ENCODE measurements around the gene ASCC1.
"Not testable (repeated sequence)": the region's sequence is repeated elsewhere in the genome, so short reads cannot be mapped to it uniquely, and the experiment has no call there.

Gene ASCC1

DNA sequence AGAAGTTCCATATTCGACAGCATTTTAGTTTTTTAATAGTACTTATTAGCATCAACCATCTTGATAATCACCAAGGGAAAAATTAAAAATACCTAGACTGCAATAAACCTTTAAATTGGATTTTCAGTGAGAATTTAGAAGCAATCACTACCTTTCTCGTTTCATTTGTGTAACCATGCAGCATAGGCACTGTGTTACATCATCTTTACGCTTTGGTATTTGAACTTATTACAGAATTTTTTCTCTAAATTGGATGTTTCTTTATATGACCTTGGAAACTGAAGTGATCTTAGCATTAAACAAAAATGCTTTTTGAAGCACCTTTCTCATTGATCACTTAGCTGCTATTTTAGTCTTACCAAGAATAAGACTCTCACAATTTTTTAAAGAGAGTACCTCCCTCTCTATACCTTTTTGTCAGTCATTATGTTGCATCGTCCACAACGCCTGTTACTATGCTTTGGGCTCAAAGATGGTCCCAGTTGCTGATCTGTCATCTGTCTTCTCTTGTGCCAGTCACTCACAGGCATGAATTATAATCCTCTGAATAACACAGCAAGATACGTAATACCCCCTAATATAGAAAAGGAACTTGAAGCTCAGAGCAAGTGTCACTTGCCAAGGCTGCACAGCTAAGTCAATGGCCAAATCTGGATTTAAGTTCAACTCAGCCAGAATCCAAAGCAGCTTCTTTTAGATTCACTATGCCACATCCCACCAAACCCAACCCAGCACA, 19.6 kb upstream of the ASCC1 start:
- no peak overlapping the region for H3K9ac ChIP-seq (ENCODE audit: low read depth in 1 of 2, low read length in 2 of 2)
- no peaks in the 10 kb centered on the region for H3K27me3 ChIP-seq (ENCODE audit: control insufficient read depth in 2 of 2, insufficient read depth in 2 of 2, low read length in 2 of 2)
- H3K9me3 ChIP-seq (ENCODE audit: control insufficient read depth in 2 of 2, low read length in 2 of 2), result no peaks in the 10 kb centered on the region
- H3K4me1 ChIP-seq (ENCODE audit: control insufficient read depth in 2 of 2, insufficient read depth in 2 of 2, low read length in 2 of 2), result no peaks in the 10 kb centered on the region
- peaks cover 25 to 40% of the 10 kb centered on the region in 2 donors for H3K36me3 ChIP-seq (ENCODE audit: control insufficient read depth in 2 of 2, insufficient read depth in 2 of 2, low read length in 2 of 2)
- H3K4me3 ChIP-seq (ENCODE audit: low read length in 2 of 2), result no peak overlapping the region
- no peak overlapping the region for H3K27ac ChIP-seq (ENCODE audit: low read depth in 2 of 2, low read length in 2 of 2)

DNA sequence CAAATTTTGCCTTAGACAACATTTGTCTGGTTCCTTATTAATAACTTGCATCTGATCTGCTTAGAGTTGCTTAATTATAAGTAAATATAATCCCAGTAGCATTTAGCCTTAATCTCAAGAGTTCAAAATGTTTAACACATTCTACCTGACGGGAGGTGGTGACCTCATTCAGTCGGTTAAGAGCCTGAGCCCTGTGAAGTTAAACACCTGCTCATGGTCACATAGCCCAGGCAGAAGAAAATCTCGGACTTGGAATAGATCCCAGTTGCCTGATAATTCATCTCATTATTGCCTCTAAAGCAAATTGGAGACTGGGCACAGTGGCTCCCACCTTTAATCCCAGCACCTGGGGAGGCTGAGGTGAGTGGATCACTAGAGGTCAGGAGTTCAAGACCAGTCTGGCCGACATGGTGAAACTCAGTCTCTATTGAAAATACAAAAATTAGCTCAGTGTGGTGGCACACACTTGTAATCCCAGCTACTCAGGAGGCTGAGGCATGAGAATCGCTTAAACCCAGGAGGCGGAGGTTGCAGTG, 18.6 kb upstream of the ASCC1 start:
- no peaks in the 10 kb centered on the region for H3K9me3 ChIP-seq (ENCODE audit: control insufficient read depth in 2 of 2, low read length in 2 of 2)
- no peaks in the 10 kb centered on the region for H3K27me3 ChIP-seq (ENCODE audit: control insufficient read depth in 2 of 2, insufficient read depth in 2 of 2, low read length in 2 of 2)
- H3K27ac ChIP-seq (ENCODE audit: low read depth in 2 of 2, low read length in 2 of 2), result no peak overlapping the region
- peaks cover 32 to 43% of the 10 kb centered on the region in 2 donors for H3K36me3 ChIP-seq (ENCODE audit: control insufficient read depth in 2 of 2, insufficient read depth in 2 of 2, low read length in 2 of 2)
- no peak overlapping the region for H3K4me3 ChIP-seq (ENCODE audit: low read length in 2 of 2)
- no peaks in the 10 kb centered on the region for H3K4me1 ChIP-seq (ENCODE audit: control insufficient read depth in 2 of 2, insufficient read depth in 2 of 2, low read length in 2 of 2)
- H3K9ac ChIP-seq (ENCODE audit: low read depth in 1 of 2, low read length in 2 of 2), result no peak overlapping the region

DNA sequence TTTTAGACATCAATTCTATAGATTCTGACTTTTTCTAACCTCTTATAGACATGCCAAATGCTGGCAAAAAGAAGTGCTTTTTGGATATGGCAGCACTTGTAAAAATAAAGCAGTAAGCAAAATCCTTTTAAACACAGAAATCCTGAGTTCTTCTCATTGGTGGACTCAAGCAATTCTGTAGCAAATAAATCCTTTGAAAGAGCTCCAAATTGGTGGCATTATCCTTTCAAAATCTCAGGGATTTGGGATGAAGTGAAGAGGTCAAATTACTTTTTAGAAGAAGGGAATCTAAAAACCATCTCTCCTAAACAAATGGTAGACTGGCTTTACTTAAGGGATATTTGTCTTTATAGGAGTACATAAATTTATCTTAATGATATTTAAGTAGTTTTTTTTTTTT, 17.5 kb upstream of the ASCC1 start:
- Histone ChIP-seq H3K36me3 (ENCODE audit: control insufficient read depth in 2 of 2, insufficient read depth in 2 of 2, low read length in 2 of 2) (peaks cover 36 to 43% of the 10 kb centered on the region in 2 donors), H3K27me3 (ENCODE audit: control insufficient read depth in 2 of 2, insufficient read depth in 2 of 2, low read length in 2 of 2) (no peaks in the 10 kb centered on the region), H3K27ac (ENCODE audit: low read depth in 2 of 2, low read length in 2 of 2) (no peak overlapping the region), H3K9me3 (ENCODE audit: control insufficient read depth in 2 of 2, low read length in 2 of 2) (no peaks in the 10 kb centered on the region), H3K4me1 (ENCODE audit: control insufficient read depth in 2 of 2, insufficient read depth in 2 of 2, low read length in 2 of 2) (no peaks in the 10 kb centered on the region), H3K9ac (ENCODE audit: low read depth in 1 of 2, low read length in 2 of 2) (no peak overlapping the region), H3K4me3 (ENCODE audit: low read length in 2 of 2) (no peak overlapping the region)

DNA sequence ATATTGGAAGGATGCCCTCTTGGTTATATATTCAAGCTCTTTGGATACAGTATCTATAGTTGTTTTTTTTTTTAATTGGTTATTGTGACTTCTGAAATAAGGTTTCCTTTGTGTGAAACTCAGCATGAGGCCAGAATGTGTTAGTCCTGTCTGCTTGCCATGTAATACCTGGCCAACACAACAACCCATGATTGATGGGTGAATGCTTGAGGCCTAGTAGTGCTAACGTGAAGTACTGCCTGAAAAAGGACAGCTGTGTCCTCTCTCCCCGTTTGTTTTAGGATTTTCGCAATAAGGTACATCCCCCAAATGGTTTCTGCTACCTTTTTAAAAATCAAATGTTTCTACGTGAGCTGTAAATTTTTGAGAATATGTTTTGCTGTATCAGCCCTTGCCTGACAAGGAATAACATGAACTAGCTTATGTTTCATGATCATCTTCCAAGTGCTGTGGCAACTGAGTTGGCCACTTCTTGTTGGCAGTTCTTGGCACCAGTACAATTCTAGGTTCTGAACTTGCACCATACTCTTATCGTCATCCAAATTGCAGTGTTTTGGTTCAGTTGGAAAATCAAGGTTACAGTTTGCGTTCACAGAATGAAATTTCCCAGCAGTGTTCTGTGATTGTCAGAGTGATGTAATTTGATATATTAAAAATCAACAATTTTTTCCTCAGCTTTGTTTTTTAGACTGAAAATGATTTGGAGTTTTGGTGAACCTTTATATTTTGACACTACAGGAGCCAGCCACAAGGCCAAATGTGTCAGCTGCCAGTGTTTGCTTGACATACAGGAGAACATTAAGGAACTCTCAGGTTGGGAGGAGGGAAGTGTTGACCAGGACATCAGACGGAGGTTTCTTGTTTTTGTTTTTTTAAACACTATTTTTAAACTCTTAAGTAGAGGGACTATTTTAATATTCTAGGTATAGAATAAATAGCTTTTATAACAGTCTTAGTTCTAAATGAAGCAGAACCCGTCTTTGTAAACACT, 13.5 kb upstream of the ASCC1 start:
- Histone ChIP-seq H3K4me3 (ENCODE audit: low read length in 2 of 2) (no peak overlapping the region), H3K27me3 (ENCODE audit: control insufficient read depth in 2 of 2, insufficient read depth in 2 of 2, low read length in 2 of 2) (no peaks in the 10 kb centered on the region), H3K9me3 (ENCODE audit: control insufficient read depth in 2 of 2, low read length in 2 of 2) (no peaks in the 10 kb centered on the region), H3K36me3 (ENCODE audit: control insufficient read depth in 2 of 2, insufficient read depth in 2 of 2, low read length in 2 of 2) (peaks cover 30 to 36% of the 10 kb centered on the region in 2 donors), H3K9ac (ENCODE audit: low read depth in 1 of 2, low read length in 2 of 2) (no peak overlapping the region), H3K27ac (ENCODE audit: low read depth in 2 of 2, low read length in 2 of 2) (no peak overlapping the region), H3K4me1 (ENCODE audit: control insufficient read depth in 2 of 2, insufficient read depth in 2 of 2, low read length in 2 of 2) (no peaks in the 10 kb centered on the region)

DNA sequence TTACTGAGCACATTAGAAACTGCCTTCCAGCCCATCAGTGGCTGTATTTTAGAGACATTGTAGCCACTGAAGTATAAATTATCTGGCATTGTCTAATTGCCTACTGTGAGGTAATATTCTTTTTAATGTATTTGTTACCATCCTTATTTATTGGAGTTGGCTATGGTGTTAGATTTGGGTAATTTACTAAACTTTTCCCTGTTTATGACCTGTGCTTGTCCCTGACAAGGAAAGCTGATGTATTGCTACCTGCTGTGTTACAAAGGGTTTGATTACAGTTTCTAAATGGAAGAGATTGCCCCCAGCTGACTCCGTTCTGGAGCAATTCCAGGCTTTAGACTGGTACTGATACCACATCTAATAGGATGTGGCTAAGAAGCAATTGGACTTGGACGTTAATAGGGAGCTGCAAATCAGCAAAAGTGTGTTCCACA, 12.3 kb upstream of the ASCC1 start:
- Histone ChIP-seq H3K36me3 (ENCODE audit: control insufficient read depth in 2 of 2, insufficient read depth in 2 of 2, low read length in 2 of 2) (peaks cover 25 to 33% of the 10 kb centered on the region in 2 donors), H3K27ac (ENCODE audit: low read depth in 2 of 2, low read length in 2 of 2) (no peak overlapping the region), H3K9me3 (ENCODE audit: control insufficient read depth in 2 of 2, low read length in 2 of 2) (no peaks in the 10 kb centered on the region), H3K4me1 (ENCODE audit: control insufficient read depth in 2 of 2, insufficient read depth in 2 of 2, low read length in 2 of 2) (no peaks in the 10 kb centered on the region), H3K9ac (ENCODE audit: low read depth in 1 of 2, low read length in 2 of 2) (no peak overlapping the region), H3K4me3 (ENCODE audit: low read length in 2 of 2) (no peak overlapping the region), H3K27me3 (ENCODE audit: control insufficient read depth in 2 of 2, insufficient read depth in 2 of 2, low read length in 2 of 2) (no peaks in the 10 kb centered on the region)

DNA sequence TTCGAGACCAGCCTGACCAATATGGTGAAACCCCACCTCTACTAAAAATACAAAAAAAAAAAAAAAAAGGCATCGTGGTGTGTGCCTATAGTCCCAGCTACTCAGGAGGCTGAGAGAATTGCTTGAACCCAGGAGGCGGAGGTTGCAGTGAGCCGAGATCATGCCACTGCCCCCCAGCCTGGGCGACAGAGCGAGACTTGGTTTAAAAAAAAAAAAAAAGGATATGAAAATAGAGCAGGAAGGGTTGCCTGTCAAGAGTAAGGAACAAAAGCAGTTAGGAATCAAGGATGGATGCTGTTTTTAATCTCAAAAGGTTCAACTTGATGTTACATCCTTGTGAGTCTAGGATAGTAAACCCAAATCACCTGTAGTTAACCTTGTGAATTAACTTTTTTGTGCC, 11.8 kb upstream of the ASCC1 start:
- Histone ChIP-seq H3K4me3 (ENCODE audit: low read length in 2 of 2) (no peak overlapping the region), H3K9me3 (ENCODE audit: control insufficient read depth in 2 of 2, low read length in 2 of 2) (no peaks in the 10 kb centered on the region), H3K4me1 (ENCODE audit: control insufficient read depth in 2 of 2, insufficient read depth in 2 of 2, low read length in 2 of 2) (peaks cover 0 to 2% of the 10 kb centered on the region in 2 donors), H3K9ac (ENCODE audit: low read depth in 1 of 2, low read length in 2 of 2) (no peak overlapping the region), H3K27ac (ENCODE audit: low read depth in 2 of 2, low read length in 2 of 2) (no peak overlapping the region), H3K36me3 (ENCODE audit: control insufficient read depth in 2 of 2, insufficient read depth in 2 of 2, low read length in 2 of 2) (peaks cover 20 to 28% of the 10 kb centered on the region in 2 donors), H3K27me3 (ENCODE audit: control insufficient read depth in 2 of 2, insufficient read depth in 2 of 2, low read length in 2 of 2) (no peaks in the 10 kb centered on the region)

DNA sequence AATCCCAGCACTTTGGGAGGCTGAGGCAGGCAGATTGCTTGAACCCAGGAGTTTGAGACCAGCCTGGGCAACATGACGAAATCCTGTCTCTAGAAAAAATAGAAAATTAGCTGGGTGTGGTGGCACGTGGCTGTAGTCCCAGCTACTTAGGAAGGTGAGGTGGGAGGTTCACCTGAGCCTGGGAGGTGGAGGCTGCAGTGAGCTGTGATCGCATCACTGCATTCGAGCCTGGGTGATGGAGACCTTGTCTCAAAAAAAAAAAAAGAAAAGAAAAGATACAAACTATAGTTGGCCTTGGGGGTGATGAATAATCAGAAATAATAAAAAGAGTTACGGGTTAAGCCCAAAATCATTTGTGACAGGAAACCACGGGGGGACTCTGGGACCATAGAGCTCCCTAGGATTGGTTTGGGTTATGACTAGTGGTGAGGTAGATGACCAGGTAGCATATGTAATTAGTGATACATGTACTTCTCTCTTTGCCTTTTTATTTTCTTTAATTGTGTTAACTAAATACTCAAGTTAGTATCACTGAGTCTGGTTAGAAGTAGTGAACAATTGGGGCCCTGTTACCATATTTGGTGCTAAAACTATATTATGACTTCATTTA, 10.4 kb upstream of the ASCC1 start:
- Histone ChIP-seq H3K27me3 (ENCODE audit: control insufficient read depth in 2 of 2, insufficient read depth in 2 of 2, low read length in 2 of 2) (no peaks in the 10 kb centered on the region), H3K36me3 (ENCODE audit: control insufficient read depth in 2 of 2, insufficient read depth in 2 of 2, low read length in 2 of 2) (peaks cover 19 to 27% of the 10 kb centered on the region in 2 donors), H3K27ac (ENCODE audit: low read depth in 2 of 2, low read length in 2 of 2) (no peak overlapping the region), H3K9me3 (ENCODE audit: control insufficient read depth in 2 of 2, low read length in 2 of 2) (no peaks in the 10 kb centered on the region), H3K4me3 (ENCODE audit: low read length in 2 of 2) (no peak overlapping the region), H3K4me1 (ENCODE audit: control insufficient read depth in 2 of 2, insufficient read depth in 2 of 2, low read length in 2 of 2) (peaks cover 0 to 2% of the 10 kb centered on the region in 2 donors), H3K9ac (ENCODE audit: low read depth in 1 of 2, low read length in 2 of 2) (no peak overlapping the region)

DNA sequence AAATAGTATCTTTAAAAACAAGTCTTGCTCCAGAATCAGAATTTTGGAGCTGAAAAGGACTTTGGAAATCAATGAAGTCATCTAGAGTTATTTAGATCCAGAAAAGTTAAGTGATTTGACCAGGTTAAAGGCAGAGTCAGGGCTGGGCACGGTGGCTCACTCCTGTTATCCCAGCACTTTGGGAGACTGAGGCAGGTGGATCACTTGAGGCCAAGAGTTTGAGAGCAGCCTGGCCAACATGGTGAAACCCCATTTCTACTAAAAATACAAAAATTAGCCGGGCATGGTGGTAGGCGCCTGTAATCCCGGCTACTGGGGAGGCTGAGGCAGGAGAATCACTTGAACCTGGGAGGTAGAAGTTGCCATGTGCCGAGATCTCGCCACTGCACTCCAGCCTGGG, 8.1 kb upstream of the ASCC1 start:
- H3K4me3 ChIP-seq (ENCODE audit: low read length in 2 of 2); H3K9me3 ChIP-seq (ENCODE audit: control insufficient read depth in 2 of 2, low read length in 2 of 2); H3K9ac ChIP-seq (ENCODE audit: low read depth in 1 of 2, low read length in 2 of 2); H3K27me3 ChIP-seq (ENCODE audit: control insufficient read depth in 2 of 2, insufficient read depth in 2 of 2, low read length in 2 of 2); H3K4me1 ChIP-seq (ENCODE audit: control insufficient read depth in 2 of 2, insufficient read depth in 2 of 2, low read length in 2 of 2): not testable (repeated sequence)
- Histone ChIP-seq H3K36me3 (ENCODE audit: control insufficient read depth in 2 of 2, insufficient read depth in 2 of 2, low read length in 2 of 2) (peaks cover 11 to 13% of the 10 kb centered on the region in 2 donors), H3K27ac (ENCODE audit: low read depth in 2 of 2, low read length in 2 of 2) (peak overlapping the region in 1 of 2 donors; percentile 49)

DNA sequence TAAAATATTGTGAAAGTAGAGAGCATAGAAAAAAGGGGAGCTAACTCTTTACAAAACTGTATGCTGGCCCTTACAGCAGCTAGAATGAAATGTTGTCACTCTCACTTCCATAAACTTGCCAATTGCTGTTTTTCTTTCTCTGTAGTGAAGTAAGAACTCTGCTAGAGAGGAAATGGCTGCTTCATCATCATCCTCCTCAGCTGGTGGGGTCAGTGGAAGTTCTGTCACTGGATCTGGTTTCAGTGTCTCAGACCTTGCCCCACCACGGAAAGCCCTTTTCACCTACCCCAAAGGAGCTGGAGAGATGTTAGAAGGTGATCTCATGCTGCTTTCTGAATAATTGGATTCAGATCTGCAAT, 7.6 kb upstream of the ASCC1 start:
- Histone ChIP-seq H3K27ac (ENCODE audit: low read depth in 2 of 2, low read length in 2 of 2) (peak overlapping the region in 1 of 2 donors; percentile 49), H3K9ac (ENCODE audit: low read depth in 1 of 2, low read length in 2 of 2) (no peak overlapping the region), H3K36me3 (ENCODE audit: control insufficient read depth in 2 of 2, insufficient read depth in 2 of 2, low read length in 2 of 2) (peaks cover 11 to 13% of the 10 kb centered on the region in 2 donors), H3K4me1 (ENCODE audit: control insufficient read depth in 2 of 2, insufficient read depth in 2 of 2, low read length in 2 of 2) (peaks cover 0 to 5% of the 10 kb centered on the region in 2 donors), H3K27me3 (ENCODE audit: control insufficient read depth in 2 of 2, insufficient read depth in 2 of 2, low read length in 2 of 2) (no peaks in the 10 kb centered on the region), H3K9me3 (ENCODE audit: control insufficient read depth in 2 of 2, low read length in 2 of 2) (no peaks in the 10 kb centered on the region), H3K4me3 (ENCODE audit: low read length in 2 of 2) (no peak overlapping the region)
